HepG2 (cell line): ENCODE data around the gene FAM50A. TPM values are rescaled to one million over a fixed set of nuclear protein-coding genes. Genes with fewer than 3 reads are reported as not detected.

Experiments
- ATAC-seq: fragments of 200-7000 bp; cut with Tn5 transposase; 3 replicates; pipeline ENCODE4 v1.9.1; 2020; ENCODE audit warnings: mild to moderate bottlenecking, moderate library complexity
- BruUV-seq: library from RNA; stranded (reverse); fragments of 400-500 nt; replicated peaks from 2 replicates; lab custom pipeline; 2021; lab: Mats Ljungman, UMichigan
- CTCF ChIA-PET: fragments of 300-600 bp; formaldehyde crosslinking; extraction: SDS; loops from one replicate; lab custom pipeline; 2021; ENCODE audit warnings: low total read pairs, inconsistent platforms, low intra/inter-chr PET ratio; lab: Yijun Ruan, JAX
- POLR2A ChIA-PET: fragments of 350-600 bp; sonication (Branson Sonifier 250); formaldehyde crosslinking; loops from one replicate; lab custom pipeline; 2020; ENCODE audit warnings: antibody characterized with exemption, inconsistent platforms; lab: Yijun Ruan, JAX
- DNase-seq: peaks from one replicate; pipeline ENCODE4 v3.0.0-alpha.2; 2015; ENCODE audit warnings: low spot score
- FAIRE-seq: peaks from 3 replicates; lab custom pipeline; 2011; peaks lifted over from hg19 to GRCh38; lab: Jason Lieb, UNC
- H2AFZ ChIP-seq: one replicate; pipeline ENCODE4 v1.6.1; 2011; ENCODE audit warnings: low read length, inconsistent platforms
- H3K27ac ChIP-seq: fragments of 300-600 bp; 3 replicates; pipeline ENCODE4 v1.8.0; 2011; ENCODE audit warnings: mixed run types, mild to moderate bottlenecking, mixed read lengths, low read length, inconsistent platforms; ENCODE audit not compliant: insufficient read depth; ENCODE audit errors: extremely low read length
- H3K27me3 ChIP-seq, 2 experiments: fragments of 200-600 bp in 1 of 2; 2 replicates in 1 of 2; 3 replicates in 1 of 2; pipeline versions ENCODE4 v1.6.0 to v1.8.0; 2011; ENCODE audit warnings: low read length in 2 of 2, mild to moderate bottlenecking in 2 of 2, moderate library complexity in 2 of 2, inconsistent platforms in 1 of 2; ENCODE audit not compliant: insufficient read depth in 2 of 2, control insufficient read depth in 1 of 2
- H3K36me3 ChIP-seq, 2 experiments: fragments of 200-600 bp in 1 of 2; replicated peaks in 1 of 2; 2 replicates in 1 of 2; 3 replicates in 1 of 2; pipeline versions ENCODE4 v1.5.1 to v1.8.0; 2011; ENCODE audit warnings: low read length in 2 of 2, inconsistent platforms in 1 of 2; ENCODE audit not compliant: insufficient read depth in 2 of 2, control insufficient read depth in 1 of 2
- H3K4me1 ChIP-seq: 2 replicates; pipeline ENCODE4 v1.5.1; 2012; ENCODE audit warnings: low read length, inconsistent platforms; ENCODE audit not compliant: insufficient read depth
- H3K4me2 ChIP-seq: 2 replicates; pipeline ENCODE4 v1.6.0; 2011; ENCODE audit warnings: low read depth, low read length, inconsistent platforms
- H3K4me3 ChIP-seq, 3 experiments: fragments of 200-600 bp in 1 of 3; sonication (generic), shearing (Covaris generic) in 1 of 3; replicated peaks in 1 of 3; 2 replicates each; pipeline ENCODE4 v1.5.1; 2011 to 2016; ENCODE audit warnings: low read length in 3 of 3, inconsistent platforms in 2 of 3, low read depth in 2 of 3, mild to moderate bottlenecking in 2 of 3, control low read depth in 1 of 3, mixed read lengths in 1 of 3; ENCODE audit not compliant: insufficient read depth in 1 of 3
- H3K79me2 ChIP-seq: one replicate; pipeline ENCODE4 v1.6.1; 2011; ENCODE audit warnings: low read length, inconsistent platforms; ENCODE audit not compliant: insufficient read depth
- H3K9ac ChIP-seq: 2 replicates; pipeline ENCODE4 v1.6.0; 2011; ENCODE audit warnings: mild to moderate bottlenecking, low read depth, low read length, inconsistent platforms; ENCODE audit not compliant: insufficient read depth
- H3K9me3 ChIP-seq: 2 replicates; pipeline ENCODE4 v1.5.1; 2012; ENCODE audit warnings: mild to moderate bottlenecking, low read length
- H4K20me1 ChIP-seq: 2 replicates; pipeline ENCODE4 v1.6.0; 2011; ENCODE audit warnings: inconsistent platforms, mild to moderate bottlenecking, low read length, moderate library complexity; ENCODE audit not compliant: insufficient read depth
- ARID2 ChIP-seq: sonication (generic); formaldehyde crosslinking; IDR thresholded peaks from 2 replicates; pipeline ENCODE4 v1.8.1; 2022; ENCODE audit warnings: mild to moderate bottlenecking, missing genetic modification reagents, borderline replicate concordance
- ARNT ChIP-seq: fragments of 450-650 bp; IDR thresholded peaks from 2 replicates; pipeline ENCODE4 v1.6.1; 2017
- CBX2 ChIP-seq, 2 experiments: fragments of 200-600 bp in 1 of 2; sonication (generic); formaldehyde crosslinking in 1 of 2; IDR thresholded peaks; 2 replicates each; pipeline versions ENCODE4 v1.7.0 to v1.8.1; 2018 to 2022; ENCODE audit warnings: low read depth in 2 of 2, low read length in 1 of 2, mild to moderate bottlenecking in 1 of 2, missing genetic modification reagents in 1 of 2
- CCDC6 ChIP-seq: sonication (generic); formaldehyde crosslinking; IDR thresholded peaks from 2 replicates; pipeline ENCODE4 v1.8.1; 2022; ENCODE audit warnings: mild to moderate bottlenecking, missing genetic modification reagents, moderate library complexity
- ESRRA ChIP-seq: sonication (generic); formaldehyde crosslinking; IDR thresholded peaks from 2 replicates; pipeline ENCODE4 v1.5.1; 2020; ENCODE audit warnings: mild to moderate bottlenecking, low read depth, missing genetic modification reagents
- GLMP ChIP-seq: sonication (generic); formaldehyde crosslinking; IDR thresholded peaks from 2 replicates; pipeline ENCODE4 v1.9.0; 2021; ENCODE audit warnings: missing genetic modification reagents, mild to moderate bottlenecking, borderline replicate concordance
- GTF3A ChIP-seq: sonication (generic); formaldehyde crosslinking; conservative IDR thresholded peaks from 2 replicates; pipeline ENCODE4 v1.4.0; 2020; ENCODE audit warnings: mild to moderate bottlenecking, missing genetic modification reagents
- MEIS1 ChIP-seq: sonication (generic); formaldehyde crosslinking; IDR thresholded peaks from 2 replicates; pipeline ENCODE4 v1.9.0; 2021; ENCODE audit warnings: mild to moderate bottlenecking, missing genetic modification reagents, moderate library complexity, borderline replicate concordance
- RARG ChIP-seq: sonication (generic); formaldehyde crosslinking; IDR thresholded peaks from 2 replicates; pipeline ENCODE4 v1.4.0; 2020; ENCODE audit warnings: low read depth, mild to moderate bottlenecking, missing genetic modification reagents
- RBFOX2 ChIP-seq: fragments of 200-400 bp; formaldehyde crosslinking; IDR thresholded peaks from 2 replicates; pipeline ENCODE4 v1.6.1; 2017; ENCODE audit warnings: low read depth, mild to moderate bottlenecking, low read length
- SP2 ChIP-seq: sonication (generic); formaldehyde crosslinking; IDR thresholded peaks from 2 replicates; pipeline ENCODE4 v1.5.1; 2020; ENCODE audit warnings: mild to moderate bottlenecking, missing genetic modification reagents
- THAP11 ChIP-seq: IDR thresholded peaks from 2 replicates; pipeline ENCODE4 v1.6.1; 2016; ENCODE audit warnings: missing biosample characterization, missing genetic modification reagents
- ZC3H13 ChIP-seq: sonication (generic); formaldehyde crosslinking; IDR thresholded peaks from 2 replicates; pipeline ENCODE4 v1.8.1; 2023; ENCODE audit warnings: mild to moderate bottlenecking, missing genetic modification reagents, moderate library complexity
- ZNF616 ChIP-seq: sonication (generic); formaldehyde crosslinking; IDR thresholded peaks from 2 replicates; pipeline ENCODE4 v1.5.0; 2020; ENCODE audit warnings: low read depth, mild to moderate bottlenecking, missing genetic modification reagents
- ZNF678 ChIP-seq: sonication (generic); formaldehyde crosslinking; IDR thresholded peaks from 2 replicates; pipeline ENCODE4 v1.4.0; 2020; ENCODE audit warnings: mild to moderate bottlenecking, missing genetic modification reagents
- ZNF772 ChIP-seq: sonication (generic); formaldehyde crosslinking; IDR thresholded peaks from 2 replicates; pipeline ENCODE4 v1.5.0; 2020; ENCODE audit warnings: mild to moderate bottlenecking, missing genetic modification reagents
- ZNF773 ChIP-seq: sonication (generic); formaldehyde crosslinking; IDR thresholded peaks from 2 replicates; pipeline ENCODE4 v1.4.0; 2020; ENCODE audit warnings: missing genetic modification reagents, borderline replicate concordance
- WGBS: methylation state at CpG from one replicate; pipeline ENCODE4 v1.1.6; 2017; ENCODE audit warnings: low lambda C conversion rate; 5-methylcytosine and 5-hydroxymethylcytosine counted together
- in situ Hi-C: cut with HindIII; loops from 2 replicates; pipeline ENCODE4 v1.10.0; 2017; ENCODE audit warnings: low pct_unique_long_range_greater_than_20kb; ENCODE audit not compliant: extremely low pct_ligation_motif_present
- intact Hi-C: fragments of 100-400 bp; cut with micrococcal nuclease; formaldehyde crosslinking; loops from one replicate; pipeline ENCODE4 v1.10.0; 2022; ENCODE audit not compliant: unreplicated experiment
- polyA plus RNA-seq, 8 experiments: library from polyadenylated mRNA; depleted of rRNA in 3 of 8; stranded (reverse) in 7 of 8; unstranded in 1 of 8; fragments of >200 nt; fragmentation: Illumina TruSeq in 4 of 8; extraction: Trizol in 4 of 8; gene quantifications; 2 replicates each; pipeline versions ENCODE4 v1.2.1 to v1.2.3, GENCODE V29; 2011 to 2016; ENCODE audit warnings: low read depth in 4 of 8, missing spikeins in 1 of 8, mixed read lengths in 1 of 8; ENCODE audit not compliant: insufficient read depth in 1 of 8
- total RNA-seq, 5 experiments: library from RNA; depleted of rRNA; stranded (reverse); fragments of >200 nt; fragmentation: Illumina TruSeq; extraction: Trizol; gene quantifications; 2 replicates each; pipeline ENCODE4 v1.2.3, GENCODE V29; 2016; ENCODE audit warnings: low read depth in 1 of 5

The FAM50A gene
- total and polyA plus RNA-seq, 2 of the 13 experiments (the other 11 are each of a cell fraction or from before 2014, with no cell fraction given): 30.7 to 40.7 TPM

GRCh38 chrX:154444755-154445246 is 860 bp downstream of the FAM50A start:
- H3K27ac ChIP-seq: no peak overlapping the region
- FAIRE-seq: no peak
- BruUV-seq: no TSS peak
- intact Hi-C loops (no loop called here), in situ Hi-C loops (no loop called here)
- H3K4me1 ChIP-seq: peaks cover 11% of the 10 kb centered on the region
- ATAC-seq: peak; percentile 24
- H3K79me2 ChIP-seq: peaks cover 2% of the 10 kb centered on the region
- H3K36me3 ChIP-seq: peaks cover 0 to 2% of the 10 kb centered on the region in 2 experiments; a peak in 2 of 5 replicates
- CTCF ChIA-PET: no interaction called here
- peak overlapping the region; percentile 71 for H3K4me2 ChIP-seq
- TF ChIP-seq RBFOX2: no peak; the same call in 1 of the 2 replicates
- 0 out of 2 replicates have a peak, but pooled peaks have one; percentile 45 for TF ChIP-seq ZC3H13 (CRISPR knock-in tag)
- POLR2A ChIA-PET: interaction anchor here (1.3 to 1.6 kb wide), 3 partner anchors 17 to 82 kb away, joined by 3 to 6 read pairs (median 4); partner anchors contain the start of genes ATP6AP1 and SLC10A3
- no peaks in the 10 kb centered on the region for H3K9me3 ChIP-seq
- no peaks in the 10 kb centered on the region for H3K27me3 ChIP-seq
- 0% methylated on average over 1 of the region's 13 CpGs for WGBS
- H3K4me3 ChIP-seq: peak overlapping the region; percentile 40 to 75 (median 65)
- no peak for DNase-seq
- peak overlapping the region; percentile 78 for H3K9ac ChIP-seq
- no peaks in the 10 kb centered on the region for H4K20me1 ChIP-seq
- no peak overlapping the region for H2AFZ ChIP-seq

DNA sequence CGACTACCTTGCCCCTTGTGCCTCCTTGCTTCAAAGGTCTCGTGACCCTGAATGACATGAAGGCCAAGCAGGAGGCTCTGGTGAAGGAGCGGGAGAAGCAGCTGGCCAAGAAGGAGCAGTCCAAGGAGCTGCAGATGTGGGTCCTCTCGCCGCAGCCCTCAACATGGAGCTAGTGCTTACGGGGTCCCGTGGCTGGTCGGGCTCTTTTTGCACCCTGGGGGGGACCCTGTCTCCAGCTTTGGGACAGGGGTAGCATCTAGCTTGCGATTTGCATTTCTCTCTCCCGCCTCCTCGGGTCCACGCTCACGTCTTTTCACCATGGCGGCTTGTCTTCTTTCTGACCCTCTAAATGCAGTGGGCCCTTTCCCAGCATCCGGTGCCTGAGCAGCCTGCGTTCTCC is 1.8 kb downstream of the FAM50A start:
- WGBS: 97% methylated on average over 6 of the region's 16 CpGs
- no TSS peak for BruUV-seq
- intact Hi-C loops (no loop called here), in situ Hi-C loops (no loop called here)
- H3K9me3 ChIP-seq: no peaks in the 10 kb centered on the region
- TF ChIP-seq ZNF772 (CRISPR knock-in tag) (no peak), SP2 (CRISPR knock-in tag) (no peak), ZNF773 (no peak), CBX2 (IDR thresholded peaks at IDR 0.05; ENCODE audit: low read depth, low read length) (no peak), CBX2 (CRISPR knock-in tag; IDR thresholded peaks at IDR 0.05; ENCODE audit: low read depth) (no peak), MEIS1 (CRISPR knock-in tag) (no peak), CCDC6 (CRISPR knock-in tag) (no peak), ARID2 (CRISPR knock-in tag) (no peak), ARNT (no peak), GLMP (no peak), ZNF616 (CRISPR knock-in tag) (no peak), ESRRA (CRISPR knock-in tag) (no peak), THAP11 (CRISPR knock-in tag) (no peak), RARG (CRISPR knock-in tag) (no peak), ZNF678 (CRISPR knock-in tag) (no peak), GTF3A (CRISPR knock-in tag) (no peak)
- peaks cover 11% of the 10 kb centered on the region for H3K4me1 ChIP-seq
- ATAC-seq (no peak), FAIRE-seq (no peak), DNase-seq (no peak)
- no peaks in the 10 kb centered on the region for H3K27me3 ChIP-seq
- no peaks in the 10 kb centered on the region for H4K20me1 ChIP-seq
- H3K27ac ChIP-seq: no peak overlapping the region
- POLR2A ChIA-PET: interaction anchor here (1.3 kb wide), 2 partner anchors 45 to 81 kb away, joined by 3 to 4 read pairs; partner anchors contain the start of gene SLC10A3
- no peak overlapping the region for H3K9ac ChIP-seq
- H3K4me3 ChIP-seq: no peak overlapping the region
- no peak overlapping the region for H3K4me2 ChIP-seq
- H2AFZ ChIP-seq: no peak overlapping the region
- peaks cover 2% of the 10 kb centered on the region for H3K79me2 ChIP-seq
- peaks cover 0 to 2% of the 10 kb centered on the region in 2 experiments; a peak in 2 of 5 replicates for H3K36me3 ChIP-seq
- CTCF ChIA-PET: no interaction called here
